ENCODE measurements around the gene PARD3. TPM values are rescaled to one million over a fixed set of nuclear protein-coding genes. Genes with fewer than 3 reads are reported as not detected.

PARD3 gene
- total RNA-seq, 1 experiment from 2014 or later = 55.3 TPM

- no peak for DNase-seq (ENCODE audit: low read depth)
These were observed 267.8 kb downstream of the PARD3 start for GRCh38 chr10:34547291-34547690.

GRCh38 chr10:34544400-34544799 is 270.7 kb downstream of the PARD3 start:
- DNase-seq (ENCODE audit: low read depth) = no peak

- DNase-seq (ENCODE audit: low read depth) = no peak
These were observed 271.4 kb downstream of the PARD3 start for GRCh38 chr10:34543716-34544115.

- DNase-seq (ENCODE audit: low read depth) = no peak
These were observed 274.6 kb downstream of the PARD3 start for GRCh38 chr10:34540492-34540891.

GRCh38 chr10:34539533-34540315 is 275.4 kb downstream of the PARD3 start:
- DNase-seq (ENCODE audit: low read depth) = no peak

- no peak for DNase-seq (ENCODE audit: low read depth)
These were observed 276.7 kb downstream of the PARD3 start for GRCh38 chr10:34538281-34538829.

- DNase-seq (ENCODE audit: low read depth) = no peak
These were observed 277.4 kb downstream of the PARD3 start for GRCh38 chr10:34537629-34538231.

- DNase-seq (ENCODE audit: low read depth) = no peak
These were observed 279.2 kb downstream of the PARD3 start for GRCh38 chr10:34535872-34536271.

- no peak for DNase-seq (ENCODE audit: low read depth)
These were observed 284.3 kb downstream of the PARD3 start for GRCh38 chr10:34530778-34531177.

GRCh38 chr10:34528320-34528719 is 286.8 kb downstream of the PARD3 start:
- peak; percentile 92 for DNase-seq (ENCODE audit: low read depth)

- DNase-seq (ENCODE audit: low read depth) = peak; percentile 92
These were observed 288.1 kb downstream of the PARD3 start for GRCh38 chr10:34526758-34527730.

- DNase-seq (ENCODE audit: low read depth) = peak; percentile 89
These were observed 288.9 kb downstream of the PARD3 start for GRCh38 chr10:34526186-34526585.

GRCh38 chr10:34524369-34525091 is 290.6 kb downstream of the PARD3 start:
- DNase-seq (ENCODE audit: low read depth) = no peak

GRCh38 chr10:34523017-34523767 is 291.9 kb downstream of the PARD3 start:
- DNase-seq (ENCODE audit: low read depth) = peak; percentile 19

- DNase-seq (ENCODE audit: low read depth) = peak; percentile 9
These were observed 292.6 kb downstream of the PARD3 start for GRCh38 chr10:34522546-34522945.

- no peak for DNase-seq (ENCODE audit: low read depth)
These were observed 294.6 kb downstream of the PARD3 start for GRCh38 chr10:34520510-34520909.

- DNase-seq (ENCODE audit: low read depth) = peak; percentile 74
These were observed 295.0 kb downstream of the PARD3 start for GRCh38 chr10:34520084-34520483.

GRCh38 chr10:34514290-34514689 is 300.8 kb downstream of the PARD3 start:
- DNase-seq (ENCODE audit: low read depth) = no peak

GRCh38 chr10:34513636-34514035 is 301.5 kb downstream of the PARD3 start:
- DNase-seq (ENCODE audit: low read depth) = no peak

GRCh38 chr10:34507217-34507616 is 307.9 kb downstream of the PARD3 start:
- no peak for DNase-seq (ENCODE audit: low read depth)

Data from HT1080 (cell line).